Spleen (tissue), 7 donors: ENCODE measurements around the gene RNF17.

Experiments
- POLR2AphosphoS5 ChIP-seq, 3 donors: sonication (generic); formaldehyde crosslinking; IDR thresholded peaks; one replicate each; pipeline ENCODE4 v1.5.1; 2017; ENCODE audit warnings: antibody characterized with exemption in 3 of 3
- TF ChIP-seq, protein P1 (sequence below), 11 experiments: fragments of 200-600 bp in 7 of 11; fragments of 450-650 bp in 4 of 11; sonication (generic) in 4 of 11; IDR thresholded peaks in 8 of 11; conservative IDR thresholded peaks in 3 of 11; 1 replicate in 7 of 11; 2 replicates in 4 of 11; pipeline versions ENCODE4 v1.4.0 to v1.8.0; 2016 to 2021; ENCODE audit warnings: antibody characterized with exemption in 11 of 11, inconsistent platforms in 4 of 11, mild to moderate bottlenecking in 1 of 11
- donor health status: DM: no; HTN: no; CAD: no; lungs with moderate emphysema.
- donor health status: DM: no; HTN: no; CAD: no.
- donor health status: DM: no; HTN: no; CAD: no.

DNA sequence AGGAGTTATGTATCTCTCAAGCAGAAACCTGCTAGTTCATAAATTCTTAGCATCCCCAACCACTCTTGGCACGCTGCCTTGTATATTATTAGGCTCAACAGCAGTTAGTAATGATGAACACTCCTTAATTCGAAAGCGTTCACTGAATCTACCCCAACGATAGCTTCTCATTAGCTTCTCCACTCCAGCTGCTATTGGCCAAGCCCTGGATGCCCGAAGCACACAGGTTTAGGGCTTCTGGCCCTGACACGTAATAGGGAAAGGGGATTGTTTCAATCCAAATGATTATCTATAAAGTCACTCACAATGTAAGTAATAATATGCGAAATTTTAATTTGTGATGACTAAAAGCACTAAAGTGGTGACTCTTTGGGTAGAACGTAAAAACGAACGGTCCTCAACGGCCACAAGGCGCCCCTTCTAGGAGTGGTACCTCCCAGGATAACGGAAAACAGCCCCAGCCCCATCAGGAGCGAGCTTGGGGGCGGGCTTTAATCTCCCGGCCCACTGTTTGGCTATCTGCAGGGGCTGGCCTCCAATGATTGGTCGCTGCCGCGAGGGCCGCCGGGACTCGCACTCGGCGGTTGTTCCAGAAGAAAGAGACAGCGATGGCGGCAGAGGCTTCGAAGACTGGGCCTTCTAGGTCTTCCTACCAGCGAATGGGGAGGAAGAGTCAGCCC lies at the start of gene RNF17:
- TF ChIP-seq, protein P1, sequence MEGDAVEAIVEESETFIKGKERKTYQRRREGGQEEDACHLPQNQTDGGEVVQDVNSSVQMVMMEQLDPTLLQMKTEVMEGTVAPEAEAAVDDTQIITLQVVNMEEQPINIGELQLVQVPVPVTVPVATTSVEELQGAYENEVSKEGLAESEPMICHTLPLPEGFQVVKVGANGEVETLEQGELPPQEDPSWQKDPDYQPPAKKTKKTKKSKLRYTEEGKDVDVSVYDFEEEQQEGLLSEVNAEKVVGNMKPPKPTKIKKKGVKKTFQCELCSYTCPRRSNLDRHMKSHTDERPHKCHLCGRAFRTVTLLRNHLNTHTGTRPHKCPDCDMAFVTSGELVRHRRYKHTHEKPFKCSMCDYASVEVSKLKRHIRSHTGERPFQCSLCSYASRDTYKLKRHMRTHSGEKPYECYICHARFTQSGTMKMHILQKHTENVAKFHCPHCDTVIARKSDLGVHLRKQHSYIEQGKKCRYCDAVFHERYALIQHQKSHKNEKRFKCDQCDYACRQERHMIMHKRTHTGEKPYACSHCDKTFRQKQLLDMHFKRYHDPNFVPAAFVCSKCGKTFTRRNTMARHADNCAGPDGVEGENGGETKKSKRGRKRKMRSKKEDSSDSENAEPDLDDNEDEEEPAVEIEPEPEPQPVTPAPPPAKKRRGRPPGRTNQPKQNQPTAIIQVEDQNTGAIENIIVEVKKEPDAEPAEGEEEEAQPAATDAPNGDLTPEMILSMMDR (IDR thresholded peaks at IDR 0.05 in 8 of 11, conservative IDR thresholded peaks at IDR 0.05 in 3 of 11) = no peak
- no peak for TF ChIP-seq POLR2AphosphoS5 (IDR thresholded peaks at IDR 0.05)
